Spinal cord (tissue), 10 donors: ENCODE data around the gene ANO3. TPM values are rescaled to one million over a fixed set of nuclear protein-coding genes. Genes with fewer than 3 reads are reported as not detected.
"Not testable (repeated sequence)": the region's sequence is repeated elsewhere in the genome, so short reads cannot be mapped to it uniquely, and the experiment has no call there.

Experiments
- DNase-seq, 6 donors: peaks; one replicate each; pipeline versions ENCODE4 v3.0.0 to v3.0.0-alpha.2; 2013 to 2015; ENCODE audit warnings: low spot score in 6 of 6, low read depth in 4 of 6
- H3K27ac ChIP-seq: one replicate; pipeline ENCODE4 v1.5.1; 2013; ENCODE audit warnings: low read depth, low read length, control low read depth
- H3K27me3 ChIP-seq: one replicate; pipeline ENCODE4 v1.6.1; 2013; ENCODE audit warnings: low read length; ENCODE audit not compliant: control insufficient read depth, insufficient read depth
- H3K36me3 ChIP-seq: one replicate; pipeline ENCODE4 v1.6.1; 2013; ENCODE audit warnings: low read length; ENCODE audit not compliant: control insufficient read depth, insufficient read depth
- H3K4me1 ChIP-seq: one replicate; pipeline ENCODE4 v1.6.1; 2013; ENCODE audit warnings: low read length; ENCODE audit not compliant: control insufficient read depth, insufficient read depth
- H3K4me3 ChIP-seq: one replicate; pipeline ENCODE4 v1.5.1; 2013; ENCODE audit warnings: low read depth, low read length, control low read depth
- H3K9me3 ChIP-seq: one replicate; pipeline ENCODE4 v1.6.1; 2013; ENCODE audit warnings: low read length; ENCODE audit not compliant: control insufficient read depth, insufficient read depth
- WGBS: methylation state at CpG from one replicate; pipeline ENCODE4 v1.1.5; 2013; ENCODE audit warnings: missing lambda C conversion rate; ENCODE audit not compliant: insufficient coverage; 5-methylcytosine and 5-hydroxymethylcytosine counted together
- polyA plus RNA-seq, 2 donors: library from polyadenylated mRNA; unstranded; fragments of 120-200 nt; gene quantifications; one replicate each; pipeline ENCODE4 v1.2.1, GENCODE V29; 2013; ENCODE audit not compliant: insufficient read length in 2 of 2
- total RNA-seq, 2 donors: library from RNA; depleted of rRNA in 1 of 2; stranded (reverse); fragments of 120-200 nt in 1 of 2; fragments of >200 nt in 1 of 2; gene quantifications; one replicate each; pipeline versions ENCODE4 v1.2.3 to v1.2.4, GENCODE V29; 2013 to 2014
- donor health status: healthy.

Gene ANO3
- total and polyA plus RNA-seq, 4 donors, result 2.4 to 12.9 (median 3.8) TPM

GRCh38 chr11:26578998-26579661, 247.2 kb downstream of the ANO3 start:
- Histone ChIP-seq H3K36me3 (no peaks in the 10 kb centered on the region), H3K27ac (no peak overlapping the region), H3K4me3 (no peak overlapping the region), H3K9me3 (no peaks in the 10 kb centered on the region), H3K4me1 (no peaks in the 10 kb centered on the region), H3K27me3 (no peaks in the 10 kb centered on the region)
- no peak for DNase-seq
- WGBS, result no CpG with 5 or more reads among the region's 1 CpG

GRCh38 chr11:26579683-26580082, 247.8 kb downstream of the ANO3 start:
- Histone ChIP-seq H3K4me1 (no peaks in the 10 kb centered on the region), H3K27ac (no peak overlapping the region), H3K36me3 (no peaks in the 10 kb centered on the region), H3K27me3 (no peaks in the 10 kb centered on the region), H3K9me3 (no peaks in the 10 kb centered on the region), H3K4me3 (no peak overlapping the region)
- no CpG with 5 or more reads among the region's 2 CpGs for WGBS
- no peak for DNase-seq

GRCh38 chr11:26580929-26581328, 249.0 kb downstream of the ANO3 start:
- Histone ChIP-seq H3K27ac (no peak overlapping the region), H3K36me3 (no peaks in the 10 kb centered on the region), H3K4me3 (no peak overlapping the region), H3K9me3 (no peaks in the 10 kb centered on the region), H3K4me1 (no peaks in the 10 kb centered on the region), H3K27me3 (no peaks in the 10 kb centered on the region)
- no CpG with 5 or more reads among the region's 3 CpGs for WGBS
- no peak for DNase-seq

- H3K4me1 ChIP-seq, result no peaks in the 10 kb centered on the region
- DNase-seq, result no peak
- no peaks in the 10 kb centered on the region for H3K27me3 ChIP-seq
- no peak overlapping the region for H3K4me3 ChIP-seq
- no peaks in the 10 kb centered on the region for H3K36me3 ChIP-seq
- H3K9me3 ChIP-seq, result no peaks in the 10 kb centered on the region
- 100% methylated on average over 1 of the region's 3 CpGs for WGBS
- no peak overlapping the region for H3K27ac ChIP-seq
Observed at GRCh38 chr11:26583550-26583949, 251.6 kb downstream of the ANO3 start.

GRCh38 chr11:26584818-26585217, 252.9 kb downstream of the ANO3 start:
- no peaks in the 10 kb centered on the region for H3K27me3 ChIP-seq
- DNase-seq, result no peak
- no peaks in the 10 kb centered on the region for H3K4me1 ChIP-seq
- H3K27ac ChIP-seq, result no peak overlapping the region
- no peaks in the 10 kb centered on the region for H3K36me3 ChIP-seq
- H3K4me3 ChIP-seq, result no peak overlapping the region
- H3K9me3 ChIP-seq, result no peaks in the 10 kb centered on the region

GRCh38 chr11:26587073-26587472, 255.1 kb downstream of the ANO3 start:
- H3K4me3 ChIP-seq, result no peak overlapping the region
- no peaks in the 10 kb centered on the region for H3K27me3 ChIP-seq
- H3K27ac ChIP-seq, result no peak overlapping the region
- H3K36me3 ChIP-seq, result no peaks in the 10 kb centered on the region
- WGBS, result no CpG with 5 or more reads among the region's 2 CpGs
- H3K4me1 ChIP-seq, result no peaks in the 10 kb centered on the region
- no peaks in the 10 kb centered on the region for H3K9me3 ChIP-seq
- no peak for DNase-seq

GRCh38 chr11:26593691-26594090, 261.8 kb downstream of the ANO3 start:
- Histone ChIP-seq H3K4me3 (no peak overlapping the region), H3K9me3 (no peaks in the 10 kb centered on the region), H3K36me3 (no peaks in the 10 kb centered on the region), H3K27ac (no peak overlapping the region), H3K4me1 (no peaks in the 10 kb centered on the region), H3K27me3 (no peaks in the 10 kb centered on the region)
- 80% methylated on average over 4 of the region's 11 CpGs for WGBS
- no peak for DNase-seq

- H3K36me3 ChIP-seq, H3K27me3 ChIP-seq, H3K27ac ChIP-seq, H3K4me3 ChIP-seq, H3K9me3 ChIP-seq, H3K4me1 ChIP-seq, DNase-seq: not testable (repeated sequence)
- WGBS, result 17% methylated on average over 1 of the region's 7 CpGs
Observed at GRCh38 chr11:26595207-26595865, 263.4 kb downstream of the ANO3 start.

GRCh38 chr11:26597049-26597689, 265.2 kb downstream of the ANO3 start:
- 95% methylated on average over 20 of the region's 20 CpGs for WGBS

GRCh38 chr11:26597899-26598298, 266.0 kb downstream of the ANO3 start:
- Histone ChIP-seq H3K36me3 (no peaks in the 10 kb centered on the region), H3K4me1 (no peaks in the 10 kb centered on the region), H3K27ac (no peak overlapping the region), H3K4me3 (no peak overlapping the region), H3K9me3 (no peaks in the 10 kb centered on the region), H3K27me3 (no peaks in the 10 kb centered on the region)
- no CpG with 5 or more reads among the region's 2 CpGs for WGBS
- no peak for DNase-seq

More at GRCh38 chr11:26597049-26597689, 265.2 kb downstream of the ANO3 start:
- not testable (repeated sequence) for H3K36me3 ChIP-seq, H3K4me1 ChIP-seq, H3K4me3 ChIP-seq, H3K27ac ChIP-seq, H3K9me3 ChIP-seq, DNase-seq, H3K27me3 ChIP-seq
